Measurements from ENCODE around the gene NKAIN1.
"Not testable (repeated sequence)": the region's sequence is repeated elsewhere in the genome, so short reads cannot be mapped to it uniquely, and the experiment has no call there.

The NKAIN1 gene

GRCh38 chr1:31239653-31240241 lies at the start of gene NKAIN1:
NKAIN1 (minus strand) TSS chr1:31239887; CDS start chr1:31239547, 340 bp downstream.
- DNase-seq (ENCODE audit: extremely low read depth in 1 of 2, low read depth in 1 of 2) = no peak

GRCh38 chr1:31289021-31289420 lies 49.3 kb upstream of the NKAIN1 start:
- DNase-seq (ENCODE audit: extremely low read depth in 1 of 2, low read depth in 1 of 2) = no peak

- DNase-seq (ENCODE audit: extremely low read depth in 1 of 2, low read depth in 1 of 2) = not testable (repeated sequence)
Measured at GRCh38 chr1:31287791-31288190, 48.1 kb upstream of the NKAIN1 start.

GRCh38 chr1:31282426-31282825 lies 42.7 kb upstream of the NKAIN1 start:
- DNase-seq (ENCODE audit: extremely low read depth in 1 of 2, low read depth in 1 of 2) = not testable (repeated sequence)

- DNase-seq (ENCODE audit: extremely low read depth in 1 of 2, low read depth in 1 of 2) = no peak
Measured at GRCh38 chr1:31273619-31274018, 33.9 kb upstream of the NKAIN1 start.

GRCh38 chr1:31272369-31272768 lies 32.7 kb upstream of the NKAIN1 start:
- DNase-seq (ENCODE audit: extremely low read depth in 1 of 2, low read depth in 1 of 2) = no peak

- DNase-seq (ENCODE audit: extremely low read depth in 1 of 2, low read depth in 1 of 2) = no peak
Measured at GRCh38 chr1:31266547-31266946, 26.9 kb upstream of the NKAIN1 start.

- no peak for DNase-seq (ENCODE audit: extremely low read depth in 1 of 2, low read depth in 1 of 2)
Measured at GRCh38 chr1:31264790-31265386, 25.2 kb upstream of the NKAIN1 start.

- DNase-seq (ENCODE audit: extremely low read depth in 1 of 2, low read depth in 1 of 2) = no peak
Measured at GRCh38 chr1:31263408-31263807, 23.7 kb upstream of the NKAIN1 start.

- DNase-seq (ENCODE audit: extremely low read depth in 1 of 2, low read depth in 1 of 2) = not testable (repeated sequence)
Measured at GRCh38 chr1:31262393-31262792, 22.7 kb upstream of the NKAIN1 start.

- DNase-seq (ENCODE audit: extremely low read depth in 1 of 2, low read depth in 1 of 2) = no peak
Measured at GRCh38 chr1:31261916-31262315, 22.2 kb upstream of the NKAIN1 start.

- no peak for DNase-seq (ENCODE audit: extremely low read depth in 1 of 2, low read depth in 1 of 2)
Measured at GRCh38 chr1:31259746-31260145, 20.1 kb upstream of the NKAIN1 start.

- DNase-seq (ENCODE audit: extremely low read depth in 1 of 2, low read depth in 1 of 2) = no peak
Measured at GRCh38 chr1:31258581-31258980, 18.9 kb upstream of the NKAIN1 start.

GRCh38 chr1:31257213-31257612 lies 17.5 kb upstream of the NKAIN1 start:
- no peak for DNase-seq (ENCODE audit: extremely low read depth in 1 of 2, low read depth in 1 of 2)

GRCh38 chr1:31249854-31250253 lies 10.2 kb upstream of the NKAIN1 start:
- no peak for DNase-seq (ENCODE audit: extremely low read depth in 1 of 2, low read depth in 1 of 2)

- DNase-seq (ENCODE audit: extremely low read depth in 1 of 2, low read depth in 1 of 2) = no peak
Measured at GRCh38 chr1:31248276-31248675, 8.6 kb upstream of the NKAIN1 start.

GRCh38 chr1:31244326-31244725 lies 4.6 kb upstream of the NKAIN1 start:
- no peak for DNase-seq (ENCODE audit: extremely low read depth in 1 of 2, low read depth in 1 of 2)

- DNase-seq (ENCODE audit: extremely low read depth in 1 of 2, low read depth in 1 of 2) = no peak
Measured at GRCh38 chr1:31243501-31244286, 4.0 kb upstream of the NKAIN1 start.

- no peak for DNase-seq (ENCODE audit: extremely low read depth in 1 of 2, low read depth in 1 of 2)
Measured at GRCh38 chr1:31241321-31241720, 1.6 kb upstream of the NKAIN1 start.

GRCh38 chr1:31238986-31239613 lies 587 bp downstream of the NKAIN1 start:
- DNase-seq (ENCODE audit: extremely low read depth in 1 of 2, low read depth in 1 of 2) = no peak

GRCh38 chr1:31238612-31238985 lies 1.1 kb downstream of the NKAIN1 start:
- no peak for DNase-seq (ENCODE audit: extremely low read depth in 1 of 2, low read depth in 1 of 2)

GRCh38 chr1:31234870-31235269 lies 4.8 kb downstream of the NKAIN1 start:
- no peak for DNase-seq (ENCODE audit: extremely low read depth in 1 of 2, low read depth in 1 of 2)

All from stimulated activated CD8-positive, alpha-beta memory T cell treated with anti-CD3 and anti-CD28 coated beads, Interleukin-7, amount 100 ng/mL, for 48 hours (primary cell).